IMR-90 (cell line): ENCODE data around the gene TGDS.

ENCODE experiments used
- BHLHE40 ChIP-seq: fragments of 150-350 bp; IDR thresholded peaks from 2 replicates; pipeline ENCODE4 v1.6.1; 2016; ENCODE audit warnings: mild to moderate bottlenecking, low read depth, low read length
- CEBPB ChIP-seq: IDR thresholded peaks from 2 replicates; pipeline ENCODE4 v1.6.1; 2012; ENCODE audit warnings: low read depth, low read length, improper control_type of control experiment
- CHD1 ChIP-seq: IDR thresholded peaks from 2 replicates; pipeline ENCODE4 v1.6.1; 2012; ENCODE audit warnings: low read depth, low read length, improper control_type of control experiment
- MAFK ChIP-seq: IDR thresholded peaks from 2 replicates; pipeline ENCODE4 v1.6.1; 2012; ENCODE audit warnings: low read depth, low read length, improper control_type of control experiment
- MAZ ChIP-seq: IDR thresholded peaks from 2 replicates; pipeline ENCODE4 v1.6.1; 2012; ENCODE audit warnings: low read depth, mild to moderate bottlenecking, low read length, improper control_type of control experiment, moderate library complexity, borderline replicate concordance
- POLR2A ChIP-seq: IDR thresholded peaks from 2 replicates; pipeline ENCODE4 v1.6.1; 2012; ENCODE audit warnings: mild to moderate bottlenecking, low read depth, low read length
- RAD21 ChIP-seq: IDR thresholded peaks from 2 replicates; pipeline ENCODE4 v1.6.1; 2012; ENCODE audit warnings: low read length, improper control_type of control experiment
- SMC3 ChIP-seq: fragments of 150-350 bp; IDR thresholded peaks from 2 replicates; pipeline ENCODE4 v1.6.1; 2016; ENCODE audit warnings: low read depth, mild to moderate bottlenecking, antibody characterized with exemption, low read length, moderate library complexity
- TF ChIP-seq, protein P1 (sequence below): conservative IDR thresholded peaks from 2 replicates; pipeline ENCODE4 v1.5.1; 2012; ENCODE audit warnings: mild to moderate bottlenecking, low read depth, low read length, improper control_type of control experiment

DNA sequence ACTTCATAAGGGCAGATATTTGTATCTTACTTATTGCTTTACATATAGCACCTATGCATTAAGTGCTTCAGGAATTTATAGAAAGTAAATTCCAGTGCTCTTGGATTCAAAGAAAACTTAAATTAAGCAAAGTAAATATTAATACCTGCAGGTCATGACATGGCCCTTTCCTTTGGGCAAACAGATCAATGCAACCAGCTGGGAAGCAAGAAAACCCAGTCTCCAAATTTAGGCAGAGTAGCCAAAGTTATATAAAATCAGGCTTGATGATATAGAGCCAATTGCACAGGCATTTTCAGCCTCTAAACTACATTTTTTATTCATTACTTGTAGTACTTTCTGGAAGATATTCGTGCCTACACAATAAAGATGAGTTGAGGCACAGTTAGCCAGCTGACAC lies 16.9 kb downstream of the TGDS start:
- TF ChIP-seq, protein P1, sequence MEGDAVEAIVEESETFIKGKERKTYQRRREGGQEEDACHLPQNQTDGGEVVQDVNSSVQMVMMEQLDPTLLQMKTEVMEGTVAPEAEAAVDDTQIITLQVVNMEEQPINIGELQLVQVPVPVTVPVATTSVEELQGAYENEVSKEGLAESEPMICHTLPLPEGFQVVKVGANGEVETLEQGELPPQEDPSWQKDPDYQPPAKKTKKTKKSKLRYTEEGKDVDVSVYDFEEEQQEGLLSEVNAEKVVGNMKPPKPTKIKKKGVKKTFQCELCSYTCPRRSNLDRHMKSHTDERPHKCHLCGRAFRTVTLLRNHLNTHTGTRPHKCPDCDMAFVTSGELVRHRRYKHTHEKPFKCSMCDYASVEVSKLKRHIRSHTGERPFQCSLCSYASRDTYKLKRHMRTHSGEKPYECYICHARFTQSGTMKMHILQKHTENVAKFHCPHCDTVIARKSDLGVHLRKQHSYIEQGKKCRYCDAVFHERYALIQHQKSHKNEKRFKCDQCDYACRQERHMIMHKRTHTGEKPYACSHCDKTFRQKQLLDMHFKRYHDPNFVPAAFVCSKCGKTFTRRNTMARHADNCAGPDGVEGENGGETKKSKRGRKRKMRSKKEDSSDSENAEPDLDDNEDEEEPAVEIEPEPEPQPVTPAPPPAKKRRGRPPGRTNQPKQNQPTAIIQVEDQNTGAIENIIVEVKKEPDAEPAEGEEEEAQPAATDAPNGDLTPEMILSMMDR = no peak
- TF ChIP-seq POLR2A (no peak), RAD21 (no peak), CHD1 (no peak), BHLHE40 (no peak), CEBPB (no peak), MAZ (no peak), MAFK (no peak), SMC3 (no peak)
